A549 (cell line): ENCODE data around the gene FADS1. TPM values are rescaled to one million over a fixed set of nuclear protein-coding genes. Genes with fewer than 3 reads are reported as not detected.
A peak's percentile ranks its signal among the peaks of the same experiment; 100 is the strongest.

Experiments
- CBX8 ChIP-seq: fragments of 200-600 bp; sonication (generic); IDR thresholded peaks from 2 replicates; pipeline ENCODE4 v1.6.1; 2016
- CHD2 ChIP-seq: fragments of 150-350 bp; IDR thresholded peaks from 2 replicates; pipeline ENCODE4 v1.6.1; 2014; ENCODE audit warnings: low read length; ENCODE audit not compliant: partially characterized antibody
- E2F6 ChIP-seq: IDR thresholded peaks from 2 replicates; pipeline ENCODE4 v1.6.1; 2012; ENCODE audit warnings: low read depth, borderline replicate concordance
- EHF ChIP-seq: fragments of 250-450 bp; sonication (Bioruptor Pico); IDR thresholded peaks from 2 replicates; pipeline ENCODE4 v1.5.0; 2020; ENCODE audit warnings: mild to moderate bottlenecking
- ELK1 ChIP-seq: fragments of 150-350 bp; IDR thresholded peaks from 2 replicates; pipeline ENCODE4 v1.6.1; 2014; ENCODE audit warnings: low read depth, mild to moderate bottlenecking, low read length
- ESRRA ChIP-seq: fragments of 150-350 bp; IDR thresholded peaks from 2 replicates; pipeline ENCODE4 v1.6.1; 2014; ENCODE audit warnings: mild to moderate bottlenecking, low read length, borderline replicate concordance
- FOSL2 ChIP-seq, 2 experiments: fragments of 450-650 bp in 1 of 2; fragments of >200 bp in 1 of 2; sonication (Bioruptor Twin) in 1 of 2; formaldehyde crosslinking; IDR thresholded peaks; 2 replicates each; pipeline versions ENCODE4 v1.5.0 to v1.6.1; 2016 to 2020; ENCODE audit warnings: mild to moderate bottlenecking in 1 of 2, moderate library complexity in 1 of 2
- GATA3 ChIP-seq: IDR thresholded peaks from 2 replicates; pipeline ENCODE4 v1.6.1; 2012; ENCODE audit warnings: borderline replicate concordance
- HDAC2 ChIP-seq: fragments of 200-600 bp; sonication (generic); IDR thresholded peaks from 2 replicates; pipeline ENCODE4 v1.6.1; 2016
- HEYL ChIP-seq: fragments of 250-450 bp; sonication (Bioruptor Pico); IDR thresholded peaks from 2 replicates; pipeline ENCODE4 v1.8.0; 2021; ENCODE audit warnings: mild to moderate bottlenecking, moderate library complexity
- HOXA7 ChIP-seq: fragments of 250-450 bp; sonication (Bioruptor Pico); IDR thresholded peaks from 2 replicates; pipeline ENCODE4 v1.5.0; 2020; ENCODE audit warnings: mild to moderate bottlenecking, moderate library complexity
- HOXB13 ChIP-seq: fragments of 250-450 bp; sonication (Bioruptor Pico); IDR thresholded peaks from 2 replicates; pipeline ENCODE4 v1.5.0; 2020; ENCODE audit warnings: low read depth, mild to moderate bottlenecking, moderate library complexity
- HOXB5 ChIP-seq: fragments of 250-450 bp; sonication (Bioruptor Pico); IDR thresholded peaks from 2 replicates; pipeline ENCODE4 v1.5.0; 2020; ENCODE audit warnings: mild to moderate bottlenecking, moderate library complexity
- KDM1A ChIP-seq: fragments of 200-600 bp; sonication (generic); IDR thresholded peaks from 2 replicates; pipeline ENCODE4 v1.6.1; 2016; ENCODE audit warnings: low read depth, mild to moderate bottlenecking
- MAZ ChIP-seq: fragments of 150-350 bp; IDR thresholded peaks from 2 replicates; pipeline ENCODE4 v1.6.1; 2014; ENCODE audit warnings: antibody characterized with exemption, low read depth, low read length, borderline replicate concordance
- MYC ChIP-seq: IDR thresholded peaks from 2 replicates; pipeline ENCODE4 v1.6.1; 2012; ENCODE audit warnings: mild to moderate bottlenecking, inconsistent platforms, low read length, improper control_type of control experiment, borderline replicate concordance
- NFE2L2 ChIP-seq: fragments of 150-350 bp; conservative IDR thresholded peaks from 2 replicates; pipeline ENCODE4 v1.6.1; 2014; ENCODE audit warnings: low read length
- NPAS2 ChIP-seq: fragments of 250-450 bp; sonication (Bioruptor Pico); IDR thresholded peaks from 2 replicates; pipeline ENCODE4 v1.8.0; 2022; ENCODE audit warnings: mild to moderate bottlenecking, moderate library complexity, borderline replicate concordance
- NR3C1 ChIP-seq: fragments of >200 bp; sonication (Bioruptor Twin); formaldehyde crosslinking; IDR thresholded peaks from 3 replicates; pipeline ENCODE4 v1.6.1; 2017
- PHF8 ChIP-seq: fragments of 200-600 bp; sonication (generic); IDR thresholded peaks from 2 replicates; pipeline ENCODE4 v1.6.1; 2016; ENCODE audit warnings: low read depth, mild to moderate bottlenecking, antibody characterized with exemption, moderate library complexity, borderline replicate concordance
- POLR2A ChIP-seq: IDR thresholded peaks from 2 replicates; pipeline ENCODE4 v1.6.1; 2012; ENCODE audit warnings: mild to moderate bottlenecking, low read length
- POLR2AphosphoS2 ChIP-seq: conservative IDR thresholded peaks from 2 replicates; pipeline ENCODE4 v1.6.1; 2012; ENCODE audit warnings: low read length, improper control_type of control experiment, inconsistent platforms
- RAD21 ChIP-seq, 2 experiments: fragments of >200 bp in 1 of 2; sonication (Bioruptor Twin) in 1 of 2; formaldehyde crosslinking in 1 of 2; IDR thresholded peaks in 1 of 2; conservative IDR thresholded peaks in 1 of 2; 2 replicates in 1 of 2; 3 replicates in 1 of 2; pipeline ENCODE4 v1.6.1; 2012 to 2018; ENCODE audit warnings: inconsistent platforms in 1 of 2
- RARB ChIP-seq: fragments of 250-450 bp; sonication (Bioruptor Pico); IDR thresholded peaks from 2 replicates; pipeline ENCODE4 v1.8.0; 2021; ENCODE audit warnings: mild to moderate bottlenecking, moderate library complexity
- RCOR1 ChIP-seq: fragments of 150-350 bp; IDR thresholded peaks from 2 replicates; pipeline ENCODE4 v1.6.1; 2014; ENCODE audit warnings: antibody characterized with exemption, low read length, low read depth
- RFX5 ChIP-seq: fragments of 450-650 bp; IDR thresholded peaks from 2 replicates; pipeline ENCODE4 v1.7.1; 2014; ENCODE audit warnings: antibody characterized with exemption, mild to moderate bottlenecking, moderate library complexity
- TFCP2L1 ChIP-seq: fragments of 250-450 bp; sonication (Bioruptor Pico); IDR thresholded peaks from 2 replicates; pipeline ENCODE4 v1.5.0; 2021; ENCODE audit warnings: mild to moderate bottlenecking
- USF2 ChIP-seq: fragments of 450-650 bp; IDR thresholded peaks from 2 replicates; pipeline ENCODE4 v1.6.1; 2014; ENCODE audit warnings: antibody characterized with exemption
- ZC3H11A ChIP-seq: fragments of 450-650 bp; IDR thresholded peaks from 2 replicates; pipeline ENCODE4 v1.6.1; 2014; ENCODE audit warnings: antibody characterized with exemption, mild to moderate bottlenecking
- ZFP36 ChIP-seq: fragments of 450-650 bp; IDR thresholded peaks from 2 replicates; pipeline ENCODE4 v1.6.1; 2014; ENCODE audit warnings: borderline replicate concordance; ENCODE audit not compliant: partially characterized antibody
- ZNF302 ChIP-seq: fragments of 250-450 bp; sonication (Bioruptor Pico); IDR thresholded peaks from 2 replicates; pipeline ENCODE4 v1.9.0; 2021; ENCODE audit warnings: inconsistent platforms, mild to moderate bottlenecking, moderate library complexity
- ZSCAN20 ChIP-seq: fragments of 250-450 bp; sonication (Bioruptor Pico); IDR thresholded peaks from 2 replicates; pipeline ENCODE4 v1.8.0; 2022; ENCODE audit warnings: mild to moderate bottlenecking, moderate library complexity
- polyA plus RNA-seq, 4 experiments: library from polyadenylated mRNA; depleted of rRNA in 3 of 4; stranded (reverse); fragments of >200 nt; fragmentation: RNase III in 1 of 4; extraction: RNeasy Plus Mini Kit Qiagen cat#74134 plus additional on column Dnase treatment in 1 of 4; gene quantifications; 2 replicates in 3 of 4; 3 replicates in 1 of 4; pipeline ENCODE4 v1.2.3, GENCODE V29; 2011 to 2017
- TF ChIP-seq, protein P1 (sequence below): fragments of 250-450 bp; sonication (Bioruptor Pico); IDR thresholded peaks from 2 replicates; pipeline ENCODE4 v1.5.0; 2020; ENCODE audit warnings: low read depth, mild to moderate bottlenecking, moderate library complexity

FADS1 gene
- polyA plus RNA-seq, 2 of the 4 experiments (the other 2 are of a cell fraction) = 163 to 205 TPM

- TF ChIP-seq ZNF302 (CRISPR knock-in tag) (no peak), ELK1 (0 out of 2 replicates have a peak, but pooled peaks have one; percentile 5), POLR2AphosphoS2 (no peak; the same call in 1 of the 2 replicates), RFX5 (no peak), EHF (CRISPR knock-in tag) (no peak), ZC3H11A (no peak), ESRRA (no peak), ZFP36 (no peak), RAD21 (conservative IDR thresholded peaks at IDR 0.05 in 1 of 2, IDR thresholded peaks at IDR 0.05 in 1 of 2) (no peak), HDAC2 (peak; percentile 44; the same call in 1 of the 2 replicates), ZSCAN20 (CRISPR knock-in tag) (no peak), PHF8 (peak; percentile 82; the same call in 1 of the 2 replicates), RARB (no peak), E2F6 (peak; percentile 86), CBX8 (no peak), RCOR1 (no peak), GATA3 (no peak), NR3C1 (no peak), HOXA7 (CRISPR knock-in tag) (no peak), NFE2L2 (no peak), HEYL (CRISPR knock-in tag) (no peak), FOSL2 (IDR thresholded peaks at IDR 0.05) (no peak), FOSL2 (CRISPR knock-in tag; IDR thresholded peaks at IDR 0.05) (no peak), USF2 (peak; percentile 97), HOXB5 (CRISPR knock-in tag) (0 out of 2 replicates have a peak, but pooled peaks have one; percentile 30), MAZ (no peak), TFCP2L1 (CRISPR knock-in tag) (peak; percentile 33; the same call in 1 of the 2 replicates), CHD2 (no peak), MYC (no peak; the same call in 1 of the 2 replicates), HOXB13 (CRISPR knock-in tag) (no peak), NPAS2 (CRISPR knock-in tag) (no peak), KDM1A (no peak), POLR2A (peak; percentile 79)
- TF ChIP-seq, protein P1, sequence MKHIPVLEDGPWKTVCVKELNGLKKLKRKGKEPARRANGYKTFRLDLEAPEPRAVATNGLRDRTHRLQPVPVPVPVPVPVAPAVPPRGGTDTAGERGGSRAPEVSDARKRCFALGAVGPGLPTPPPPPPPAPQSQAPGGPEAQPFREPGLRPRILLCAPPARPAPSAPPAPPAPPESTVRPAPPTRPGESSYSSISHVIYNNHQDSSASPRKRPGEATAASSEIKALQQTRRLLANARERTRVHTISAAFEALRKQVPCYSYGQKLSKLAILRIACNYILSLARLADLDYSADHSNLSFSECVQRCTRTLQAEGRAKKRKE (CRISPR knock-in tag) = peak; percentile 68; the same call in 1 of the 2 replicates
Observed at GRCh38 chr11:61792310-61793082, 24.3 kb downstream of the FADS1 start, which contains the start of the genes FEN1 and TMEM258 (continued).
